IPS-NIHi7 (cell line): ENCODE measurements around the gene ZNF865.

ENCODE experiments used
- DNase-seq: peaks from one replicate; pipeline ENCODE4 v3.0.0; 2012; ENCODE audit warnings: mixed read lengths; ENCODE audit errors: extremely low spot score

Gene ZNF865

DNA sequence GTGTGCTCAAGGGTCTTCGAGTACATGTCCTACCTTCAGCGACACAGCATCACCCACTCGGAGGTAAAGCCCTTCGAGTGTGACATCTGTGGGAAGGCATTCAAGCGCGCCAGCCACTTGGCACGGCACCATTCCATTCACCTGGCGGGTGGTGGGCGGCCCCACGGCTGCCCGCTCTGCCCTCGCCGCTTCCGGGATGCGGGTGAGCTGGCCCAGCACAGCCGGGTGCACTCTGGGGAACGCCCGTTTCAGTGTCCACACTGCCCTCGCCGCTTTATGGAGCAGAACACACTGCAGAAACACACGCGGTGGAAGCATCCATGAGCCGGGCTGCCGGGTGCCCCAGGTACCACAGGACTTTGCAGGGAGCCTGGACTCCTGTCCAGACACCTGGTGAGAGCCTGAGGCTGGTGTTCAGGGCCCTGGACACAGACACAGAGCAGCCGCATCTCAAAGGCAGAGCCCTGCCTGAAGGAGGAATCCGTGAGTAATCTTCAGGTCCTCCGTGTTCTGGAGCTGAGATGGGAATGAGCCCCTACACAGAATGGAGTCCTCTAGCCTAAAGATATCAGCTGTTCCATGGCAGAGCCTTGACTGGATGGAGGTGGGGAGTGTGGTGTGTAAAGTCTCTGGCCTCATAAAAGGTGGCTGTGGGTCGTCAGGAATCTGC is 39.5 kb downstream of the ZNF865 start:
- no peak for DNase-seq

- no peak for DNase-seq
Measured at GRCh38 chr19:55645512-55645881, 40.0 kb downstream of the ZNF865 start.

DNA sequence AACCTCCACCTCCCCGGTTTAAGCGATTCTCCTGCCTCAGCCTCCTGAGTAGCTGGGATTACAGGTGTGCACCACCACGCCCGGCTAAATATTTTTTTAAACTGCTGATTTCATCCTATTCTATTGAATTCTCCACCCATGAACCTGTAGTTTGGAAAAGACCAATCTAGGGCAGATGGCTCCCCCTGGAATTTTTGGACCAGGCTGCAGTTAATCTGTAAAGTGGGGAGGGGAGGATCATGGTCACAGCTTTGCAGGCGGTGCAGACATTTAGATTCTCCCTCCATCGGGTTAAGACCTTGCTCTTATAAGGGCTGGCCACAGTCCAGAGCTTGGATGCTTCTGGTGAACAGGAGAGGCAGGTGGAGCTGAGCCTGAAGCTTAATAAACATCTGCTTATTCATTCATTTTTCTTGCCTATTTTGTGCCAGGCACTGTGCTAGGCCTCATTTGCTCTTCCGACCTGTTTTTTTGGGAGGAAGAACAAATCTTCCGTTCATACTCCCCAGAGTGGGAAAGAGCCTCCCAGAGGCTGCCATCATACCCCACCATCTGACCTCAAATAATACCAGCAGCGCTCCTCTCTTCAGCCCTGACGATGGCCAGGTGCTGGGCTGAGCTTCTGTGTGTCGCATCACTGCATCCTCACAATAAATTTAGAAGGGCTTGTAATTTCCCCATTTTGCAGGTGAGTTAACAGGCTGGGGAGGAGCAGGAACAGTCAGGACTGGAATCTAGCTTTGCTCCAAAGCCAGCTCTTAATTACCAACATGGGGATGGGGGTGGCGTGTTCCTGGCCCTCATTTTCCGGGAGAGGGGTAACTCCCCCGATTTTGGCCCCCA is 41.7 kb downstream of the ZNF865 start:
- DNase-seq = no peak

DNA sequence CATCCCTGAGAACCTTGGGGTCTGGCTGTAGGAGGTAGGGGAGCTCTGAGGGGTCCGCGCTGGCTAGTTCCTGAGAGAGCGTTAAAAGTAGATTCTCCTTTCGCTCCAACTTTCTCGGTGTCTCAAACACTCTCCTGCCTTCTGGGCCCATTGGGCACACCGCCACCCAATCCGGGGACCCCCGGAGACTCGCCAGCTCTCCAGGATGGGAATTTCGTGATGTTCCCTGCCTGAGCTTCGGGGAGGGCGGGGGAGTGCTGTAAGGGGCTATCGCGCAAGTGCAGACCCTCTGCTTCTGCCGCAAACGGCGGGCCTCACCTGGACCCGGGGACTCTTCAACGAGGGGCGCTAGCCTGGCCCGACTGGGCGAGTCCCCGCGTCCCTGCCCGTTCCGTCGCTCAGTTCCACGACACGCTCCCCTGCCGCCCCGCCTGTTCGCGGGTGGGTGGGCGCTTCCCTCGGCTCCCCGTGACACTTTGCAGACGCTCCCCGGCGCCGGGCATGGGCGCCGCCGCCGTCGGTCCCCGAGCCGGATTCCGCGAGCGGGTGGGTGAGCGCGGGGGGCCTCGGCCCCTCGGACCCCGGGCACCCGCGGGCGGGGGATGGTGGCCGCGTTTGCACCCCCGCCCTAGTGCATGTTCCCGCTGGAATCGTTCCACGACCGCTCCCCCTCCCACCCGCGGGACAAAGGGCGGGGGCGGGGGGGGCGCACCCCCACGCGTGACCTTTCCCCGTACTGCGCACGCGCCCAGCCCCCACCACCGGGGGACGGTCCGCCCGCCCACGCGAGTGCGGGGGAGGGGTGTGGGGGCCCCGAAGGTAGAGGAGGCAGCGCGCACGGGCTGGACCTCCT is 42.5 kb downstream of the ZNF865 start, which contains the start of gene CCDC106:
CCDC106 (plus strand) TSS at position 481 of the 853 bp plus-strand sequence. CDS start 835 bp downstream, outside the sequence.
- peak; percentile 76 for DNase-seq

- no peak for DNase-seq
Measured at GRCh38 chr19:55648585-55649267, 43.3 kb downstream of the ZNF865 start.

DNA sequence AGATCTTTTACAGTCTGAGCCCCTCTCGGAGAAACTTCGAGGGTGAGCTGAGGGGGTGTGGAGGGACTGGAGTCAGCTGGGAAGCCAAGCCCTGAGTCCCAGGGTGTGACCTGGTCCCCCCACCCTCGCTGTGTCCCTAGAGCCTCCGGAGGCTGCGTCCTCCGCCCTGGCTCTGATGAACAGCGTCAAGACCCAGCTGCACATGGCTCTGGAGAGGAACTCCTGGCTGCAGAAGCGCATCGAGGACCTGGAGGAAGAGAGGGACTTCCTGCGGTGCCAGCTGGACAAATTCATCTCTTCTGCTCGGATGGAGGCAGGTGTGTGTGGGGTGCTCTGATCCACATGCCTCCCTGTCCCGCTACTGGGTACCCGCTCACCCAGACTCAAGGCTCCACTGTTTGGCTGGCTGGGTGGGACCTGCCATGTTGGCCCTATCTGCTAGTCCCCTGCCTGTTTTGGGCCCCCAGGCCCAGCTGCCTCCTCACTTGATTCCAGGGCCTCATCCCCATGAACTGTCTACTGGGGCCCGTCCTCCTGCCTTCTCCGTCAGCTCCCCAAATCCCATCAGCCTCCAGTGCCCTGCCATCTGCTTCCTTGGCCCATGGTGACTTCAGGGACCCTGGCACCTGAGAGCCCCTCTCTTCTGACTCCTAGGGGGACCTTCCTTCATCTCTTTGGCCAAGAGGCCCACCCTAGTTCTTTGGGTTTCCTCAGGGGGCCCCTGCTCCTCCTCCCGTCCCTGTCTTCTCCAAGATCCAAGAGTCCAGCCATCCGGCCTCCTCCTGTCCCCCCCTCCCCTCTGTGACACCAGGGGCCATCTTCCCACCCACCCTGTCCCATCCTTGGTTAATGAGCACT is 44.0 kb downstream of the ZNF865 start:
- no peak for DNase-seq

GRCh38 chr19:55650126-55650557 is 44.7 kb downstream of the ZNF865 start:
- no peak for DNase-seq

DNA sequence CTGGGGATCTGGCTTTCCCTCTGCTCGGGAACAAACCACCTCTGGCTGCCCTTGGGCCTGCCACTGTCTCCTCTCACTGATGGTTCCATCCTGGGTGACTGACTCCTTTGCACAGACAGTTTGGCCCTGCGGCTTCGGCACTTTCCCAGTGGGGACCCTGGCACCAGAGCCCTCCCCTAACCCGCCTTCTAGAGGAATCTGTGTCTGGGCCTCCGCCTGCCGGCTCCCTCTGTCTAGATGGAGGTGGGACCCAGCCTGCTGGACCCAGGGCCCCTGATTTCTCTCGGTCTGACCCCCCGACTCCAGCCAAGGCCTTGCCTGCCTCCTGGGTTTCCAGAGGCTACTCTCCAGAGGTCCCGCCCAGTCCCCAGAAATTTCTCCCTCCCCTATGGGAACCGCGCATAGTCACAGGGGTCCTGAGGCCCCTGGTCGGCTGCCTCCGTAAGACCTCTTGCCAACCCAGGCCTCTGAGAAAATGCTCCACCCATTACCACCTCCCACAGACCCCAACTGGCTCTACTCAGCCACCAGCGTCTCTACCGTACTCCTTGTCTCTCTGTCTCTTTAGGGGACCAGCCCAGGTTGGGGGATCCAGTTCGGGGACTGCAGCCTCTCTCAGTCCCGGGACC is 45.3 kb downstream of the ZNF865 start:
- no peak for DNase-seq

DNA sequence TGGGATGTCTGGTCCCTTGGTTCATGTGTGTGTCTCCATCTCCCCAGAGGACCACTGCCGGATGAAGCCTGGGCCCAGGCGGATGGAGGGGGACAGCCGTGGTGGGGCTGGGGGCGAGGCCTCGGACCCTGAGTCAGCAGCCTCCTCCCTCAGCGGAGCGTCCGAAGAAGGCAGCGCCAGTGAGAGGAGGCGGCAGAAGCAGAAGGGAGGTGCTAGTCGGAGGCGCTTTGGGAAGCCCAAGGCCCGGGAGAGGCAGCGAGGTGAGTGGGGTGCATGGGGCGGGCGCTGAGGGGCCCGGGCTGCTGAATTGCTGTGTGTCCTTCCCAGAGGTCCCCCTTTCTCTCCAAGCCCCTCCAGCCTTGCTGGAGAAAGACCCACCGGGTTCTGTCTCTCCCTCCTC is 45.8 kb downstream of the ZNF865 start:
- no peak for DNase-seq

DNA sequence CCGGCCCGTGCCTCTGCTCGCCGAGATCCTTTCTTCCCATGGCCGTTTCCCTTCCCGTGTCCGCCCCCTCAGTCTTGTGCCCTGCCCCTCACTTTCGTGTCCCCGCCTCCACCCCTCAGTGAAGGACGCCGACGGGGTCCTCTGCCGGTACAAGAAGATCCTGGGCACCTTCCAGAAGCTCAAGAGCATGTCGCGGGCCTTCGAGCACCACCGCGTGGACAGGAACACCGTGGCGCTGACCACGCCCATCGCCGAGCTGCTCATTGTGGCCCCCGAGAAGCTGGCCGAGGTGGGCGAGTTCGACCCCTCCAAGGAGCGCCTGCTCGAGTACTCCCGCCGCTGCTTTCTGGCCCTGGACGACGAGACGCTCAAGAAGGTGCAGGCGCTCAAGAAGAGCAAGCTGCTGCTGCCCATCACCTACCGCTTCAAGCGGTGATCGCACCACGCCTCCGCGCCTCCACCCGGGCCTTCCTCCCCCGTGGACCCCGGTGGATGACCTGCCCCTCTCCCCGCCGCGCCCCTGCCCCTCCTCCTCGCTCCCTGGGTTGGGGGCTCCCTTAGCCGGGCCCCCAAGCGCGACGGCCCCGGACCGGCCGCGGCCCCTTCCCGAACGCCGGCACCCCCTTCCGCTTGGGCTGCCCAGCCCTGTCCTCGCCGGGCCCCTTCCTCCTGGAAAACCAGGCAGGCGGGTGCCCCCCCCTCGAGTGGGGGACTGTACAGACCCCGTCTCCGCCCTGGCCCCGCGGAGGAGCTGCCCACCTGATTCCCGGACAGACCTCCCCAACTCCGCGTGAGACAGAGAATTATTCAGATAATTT is 47.1 kb downstream of the ZNF865 start:
- no peak for DNase-seq

DNA sequence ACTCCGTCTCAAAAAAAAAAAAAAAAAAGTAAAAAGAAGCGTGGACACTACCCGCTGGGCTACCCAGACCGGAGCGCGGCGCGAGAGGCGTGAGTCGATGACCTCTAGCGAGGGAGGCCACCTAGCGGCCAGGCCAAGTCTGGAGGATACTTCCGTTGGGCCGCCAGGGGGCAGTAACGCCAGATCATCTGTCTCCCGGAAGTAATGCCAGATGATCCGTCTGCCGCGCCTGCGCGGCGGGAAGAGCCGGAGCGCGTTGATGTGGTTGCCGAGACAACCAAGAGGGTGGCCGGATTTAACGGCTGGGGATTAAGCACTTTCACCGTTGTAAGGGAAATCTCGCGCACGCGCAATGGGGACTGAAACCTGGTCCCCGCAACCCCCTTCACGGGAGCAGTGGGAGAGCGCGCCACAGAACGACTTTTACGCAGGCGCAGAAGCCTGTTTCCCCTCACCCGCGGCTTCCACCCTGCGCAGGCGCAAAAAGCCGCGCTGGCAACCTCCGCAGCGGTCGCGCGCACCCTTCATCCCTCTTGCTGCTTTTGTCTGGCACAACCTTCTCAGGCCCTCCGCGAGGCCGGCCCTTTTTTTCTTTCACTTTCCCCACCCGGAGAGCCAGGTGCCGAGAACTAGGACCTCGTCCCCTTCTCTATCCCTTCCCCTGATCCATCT is 48.3 kb downstream of the ZNF865 start:
- peak; percentile 85 for DNase-seq

DNA sequence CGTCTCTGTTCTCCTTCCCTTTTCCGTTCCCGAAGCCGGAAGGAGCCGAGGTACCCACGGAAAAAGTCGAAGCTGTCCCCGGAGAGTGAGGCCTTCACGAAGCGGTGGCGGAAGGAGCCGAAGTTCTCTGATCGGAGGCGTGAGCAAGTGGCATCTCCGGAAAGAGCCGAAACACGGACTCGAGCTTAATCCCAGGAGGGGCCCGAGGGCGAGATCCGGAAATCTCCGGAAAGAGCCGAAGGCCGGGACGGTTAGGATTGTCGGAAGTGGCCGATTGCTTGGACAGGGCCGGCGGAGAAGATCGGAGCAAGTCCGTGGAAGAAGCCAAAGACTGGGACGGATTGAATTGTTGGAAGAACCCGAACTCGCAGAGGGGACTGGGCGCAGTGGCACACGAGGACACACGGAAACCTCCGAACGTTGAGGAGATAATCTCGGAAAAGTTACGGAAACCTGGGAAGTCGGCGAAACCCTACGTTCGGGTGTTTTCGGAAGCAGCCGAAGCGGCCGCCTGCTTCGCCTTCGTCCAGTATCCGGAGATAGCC is 48.9 kb downstream of the ZNF865 start:
- peak; percentile 88 for DNase-seq

GRCh38 chr19:55654868-55655647 is 49.6 kb downstream of the ZNF865 start, which contains the start of gene U2AF2:
U2AF2 (plus strand) TSS chr19:55655035; CDS start chr19:55655105, 70 bp downstream.
- DNase-seq = peak; percentile 94

DNA sequence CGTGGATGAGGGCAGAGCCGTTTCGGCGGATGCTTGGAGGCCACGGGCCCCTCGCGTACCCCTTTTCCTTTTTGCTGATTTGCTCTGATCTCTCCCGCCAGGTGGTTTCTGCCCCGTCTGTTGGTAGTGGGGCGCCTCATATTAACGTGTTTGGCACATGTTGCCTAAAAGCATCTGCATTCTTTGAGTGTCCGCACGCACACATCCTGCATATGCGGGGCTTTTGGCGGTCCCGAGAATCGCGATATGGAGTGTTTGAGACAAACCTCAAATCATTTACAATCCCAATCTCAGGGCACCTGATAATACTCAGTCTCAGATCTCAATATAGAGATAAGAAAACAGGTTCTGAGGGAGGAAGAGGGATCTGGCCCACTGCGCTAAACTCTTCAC is 50.2 kb downstream of the ZNF865 start:
- DNase-seq = no peak

- no peak for DNase-seq
Measured at GRCh38 chr19:55656552-55656951, 51.1 kb downstream of the ZNF865 start.

GRCh38 chr19:55656988-55657747 is 51.7 kb downstream of the ZNF865 start:
- no peak for DNase-seq
